HUDEP-2 (cell line): Measurements from ENCODE around the gene PCSK7.
A peak's percentile ranks its signal among the peaks of the same experiment; 100 is the strongest.

Experiments used
- DNase-seq, 76 experiments: peaks; one replicate each; lab custom pipeline; 2025; ENCODE audit not compliant: unreplicated experiment in 76 of 76; lab: John Stamatoyannopoulos, UW

The PCSK7 gene

GRCh38 chr11:117232092-117232878, 412 bp upstream of the PCSK7 start, which contains the start of gene RNF214:
TSS of gene RNF214 (plus strand) at chr11:117232671. CDS start at chr11:117234273, 1,602 bp downstream.
- peak in 67 of 76 experiments; percentile 3 to 81 (median 56) for DNase-seq

GRCh38 chr11:117230999-117231841, 653 bp downstream of the PCSK7 start:
- DNase-seq, result peak in 3 of 76 experiments; percentile 4 to 9 (median 8)

GRCh38 chr11:117230286-117230961, 1.4 kb downstream of the PCSK7 start:
- DNase-seq, result no peak

- DNase-seq, result no peak
These were observed 2.0 kb downstream of the PCSK7 start for GRCh38 chr11:117229931-117230285.

- no peak for DNase-seq
These were observed 2.5 kb downstream of the PCSK7 start for GRCh38 chr11:117229411-117229810.

- no peak for DNase-seq
These were observed 3.8 kb downstream of the PCSK7 start for GRCh38 chr11:117228091-117228490.

GRCh38 chr11:117226388-117227385, 5.2 kb downstream of the PCSK7 start:
- DNase-seq, result peak in 59 of 76 experiments; percentile 14 to 82 (median 55)

- no peak for DNase-seq
These were observed 6.2 kb downstream of the PCSK7 start for GRCh38 chr11:117225553-117226170.

- peak in 71 of 76 experiments; percentile 15 to 84 (median 51) for DNase-seq
These were observed 7.9 kb downstream of the PCSK7 start for GRCh38 chr11:117223741-117224689.

GRCh38 chr11:117222991-117223740, 8.7 kb downstream of the PCSK7 start:
- no peak for DNase-seq

GRCh38 chr11:117221775-117222517, 9.9 kb downstream of the PCSK7 start:
- DNase-seq, result peak in 17 of 76 experiments; percentile 12 to 55 (median 24)

GRCh38 chr11:117220999-117221774, 10.7 kb downstream of the PCSK7 start:
- DNase-seq, result no peak

GRCh38 chr11:117220568-117220967, 11.3 kb downstream of the PCSK7 start:
- no peak for DNase-seq

- peak in 30 of 76 experiments; percentile 4 to 69 (median 33) for DNase-seq
These were observed 11.9 kb downstream of the PCSK7 start for GRCh38 chr11:117219995-117220394.

- peak in 1 of 76 experiments; percentile 26 for DNase-seq
These were observed 12.4 kb downstream of the PCSK7 start for GRCh38 chr11:117219455-117219854.

- no peak for DNase-seq
These were observed 12.9 kb downstream of the PCSK7 start for GRCh38 chr11:117219001-117219400.
